Measurements from ENCODE around the gene PSTPIP1. TPM values are rescaled to one million over a fixed set of nuclear protein-coding genes. Genes with fewer than 3 reads are reported as not detected.

Gene PSTPIP1
- total RNA-seq, 3 donors from 2014 or later (not counting 1 experiment from before 2014, with no cell fraction given) = 218 to 316 (median 228) TPM

DNA sequence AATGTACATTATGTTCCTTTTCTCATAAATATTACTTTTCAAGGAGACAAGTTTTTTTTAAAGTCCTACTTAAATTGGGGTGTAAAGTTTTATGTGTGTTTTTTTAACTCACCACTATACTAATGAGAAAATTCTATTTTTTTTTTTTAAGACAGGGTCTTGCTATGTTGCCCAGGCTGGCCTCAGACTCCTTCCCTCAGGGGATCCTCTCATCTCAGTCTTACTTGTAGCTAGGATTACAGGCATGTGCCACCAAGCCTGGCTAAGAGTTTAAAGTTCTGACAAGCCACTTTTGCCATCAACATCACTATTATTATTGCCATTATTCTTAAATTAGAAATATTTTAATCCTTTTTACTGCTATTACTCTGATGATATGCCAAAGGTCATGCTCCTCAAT is 68.3 kb downstream of the PSTPIP1 start:
- Mint-ChIP-seq H3K4me3 (no peak overlapping the region), H3K36me3 (no peaks in the 10 kb centered on the region), H3K27ac (no peak overlapping the region), H3K9me3 (no peaks in the 10 kb centered on the region), H3K4me1 (peaks cover 28 to 34% of the 10 kb centered on the region in 2 donors), H3K27me3 (ENCODE audit: low read depth in 2 of 2) (no peaks in the 10 kb centered on the region)
- Histone ChIP-seq H3K36me3 (ENCODE audit: control insufficient read depth, insufficient read depth, low read length) (no peaks in the 10 kb centered on the region), H3K4me3 (ENCODE audit: low read length) (no peak overlapping the region), H3K4me1 (ENCODE audit: control insufficient read depth, insufficient read depth, low read length) (no peaks in the 10 kb centered on the region), H3K9me3 (ENCODE audit: control insufficient read depth, insufficient read depth, low read length) (no peaks in the 10 kb centered on the region), H3K27ac (ENCODE audit: low read length) (no peak overlapping the region), H3K27me3 (ENCODE audit: control insufficient read depth, insufficient read depth, low read length) (no peaks in the 10 kb centered on the region)
- intact Hi-C loops (cut with micrococcal nuclease) = no loop called here
- ATAC-seq = no peak
- TF ChIP-seq CTCF (IDR thresholded peaks at IDR 0.05) = no peak
- DNase-seq = no peak

DNA sequence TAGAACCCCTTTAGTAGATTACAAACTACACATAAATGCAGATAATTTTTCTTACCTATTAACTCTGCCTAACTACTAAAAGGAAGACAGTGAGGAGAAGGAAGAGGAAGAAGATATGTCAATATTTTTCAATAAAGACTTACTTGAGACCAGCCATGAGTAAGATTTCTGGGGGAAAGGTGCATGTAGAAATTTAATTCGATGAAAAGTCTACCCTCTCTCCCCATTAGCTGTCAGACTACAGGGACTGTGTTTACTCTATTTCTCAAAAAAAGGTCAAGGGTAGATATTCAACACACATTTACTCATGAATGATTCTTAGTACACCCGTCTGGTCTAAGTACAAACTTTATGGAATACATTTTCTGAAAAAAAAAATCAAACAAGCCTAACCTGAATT is 69.1 kb downstream of the PSTPIP1 start:
- Histone ChIP-seq H3K27ac (ENCODE audit: low read length) (no peak overlapping the region), H3K4me3 (ENCODE audit: low read length) (no peak overlapping the region), H3K9me3 (ENCODE audit: control insufficient read depth, insufficient read depth, low read length) (no peaks in the 10 kb centered on the region), H3K4me1 (ENCODE audit: control insufficient read depth, insufficient read depth, low read length) (no peaks in the 10 kb centered on the region), H3K27me3 (ENCODE audit: control insufficient read depth, insufficient read depth, low read length) (no peaks in the 10 kb centered on the region), H3K36me3 (ENCODE audit: control insufficient read depth, insufficient read depth, low read length) (no peaks in the 10 kb centered on the region)
- DNase-seq (no peak), ATAC-seq (no peak)
- Mint-ChIP-seq H3K27ac (no peak overlapping the region), H3K4me1 (peaks cover 26 to 38% of the 10 kb centered on the region in 2 donors), H3K36me3 (no peaks in the 10 kb centered on the region), H3K9me3 (no peaks in the 10 kb centered on the region), H3K27me3 (ENCODE audit: low read depth in 2 of 2) (no peaks in the 10 kb centered on the region), H3K4me3 (no peak overlapping the region)
- WGBS (ENCODE audit: insufficient coverage) = no CpG with 5 or more reads among the region's 2 CpGs
- no peak for TF ChIP-seq CTCF (IDR thresholded peaks at IDR 0.05)
- intact Hi-C loops (cut with micrococcal nuclease) = no loop called here

- H3K4me1 ChIP-seq (ENCODE audit: control insufficient read depth, insufficient read depth, low read length) = peaks cover 4% of the 10 kb centered on the region
- DNase-seq (no peak), ATAC-seq (no peak)
- no peaks in the 10 kb centered on the region for H3K9me3 ChIP-seq (ENCODE audit: control insufficient read depth, insufficient read depth, low read length)
- H3K36me3 ChIP-seq (ENCODE audit: control insufficient read depth, insufficient read depth, low read length) = no peaks in the 10 kb centered on the region
- H3K27ac ChIP-seq (ENCODE audit: low read length) = no peak overlapping the region
- H3K4me3 ChIP-seq (ENCODE audit: low read length) = no peak overlapping the region
- TF ChIP-seq CTCF (IDR thresholded peaks at IDR 0.05) = no peak
- Mint-ChIP-seq H3K27me3 (ENCODE audit: low read depth in 2 of 2) (no peaks in the 10 kb centered on the region), H3K27ac (no peak overlapping the region), H3K4me3 (no peak overlapping the region), H3K9me3 (no peaks in the 10 kb centered on the region), H3K4me1 (peaks cover 30 to 44% of the 10 kb centered on the region in 2 donors), H3K36me3 (no peaks in the 10 kb centered on the region)
- 49% methylated on average over 4 of the region's 6 CpGs for WGBS (ENCODE audit: insufficient coverage)
- intact Hi-C loops (cut with micrococcal nuclease) = no loop called here
- H3K27me3 ChIP-seq (ENCODE audit: control insufficient read depth, insufficient read depth, low read length) = no peaks in the 10 kb centered on the region
These were observed 69.8 kb downstream of the PSTPIP1 start for GRCh38 chr15:77064539-77065308.
